AG20443 (cell line): ENCODE data around the gene SULT6B1.
"Not testable (repeated sequence)": the region's sequence is repeated elsewhere in the genome, so short reads cannot be mapped to it uniquely, and the experiment has no call there.

Experiments used
- DNase-seq: peaks from one replicate; pipeline ENCODE4 v3.0.0; 2012; ENCODE audit warnings: low spot score, mixed read lengths

Gene SULT6B1

DNA sequence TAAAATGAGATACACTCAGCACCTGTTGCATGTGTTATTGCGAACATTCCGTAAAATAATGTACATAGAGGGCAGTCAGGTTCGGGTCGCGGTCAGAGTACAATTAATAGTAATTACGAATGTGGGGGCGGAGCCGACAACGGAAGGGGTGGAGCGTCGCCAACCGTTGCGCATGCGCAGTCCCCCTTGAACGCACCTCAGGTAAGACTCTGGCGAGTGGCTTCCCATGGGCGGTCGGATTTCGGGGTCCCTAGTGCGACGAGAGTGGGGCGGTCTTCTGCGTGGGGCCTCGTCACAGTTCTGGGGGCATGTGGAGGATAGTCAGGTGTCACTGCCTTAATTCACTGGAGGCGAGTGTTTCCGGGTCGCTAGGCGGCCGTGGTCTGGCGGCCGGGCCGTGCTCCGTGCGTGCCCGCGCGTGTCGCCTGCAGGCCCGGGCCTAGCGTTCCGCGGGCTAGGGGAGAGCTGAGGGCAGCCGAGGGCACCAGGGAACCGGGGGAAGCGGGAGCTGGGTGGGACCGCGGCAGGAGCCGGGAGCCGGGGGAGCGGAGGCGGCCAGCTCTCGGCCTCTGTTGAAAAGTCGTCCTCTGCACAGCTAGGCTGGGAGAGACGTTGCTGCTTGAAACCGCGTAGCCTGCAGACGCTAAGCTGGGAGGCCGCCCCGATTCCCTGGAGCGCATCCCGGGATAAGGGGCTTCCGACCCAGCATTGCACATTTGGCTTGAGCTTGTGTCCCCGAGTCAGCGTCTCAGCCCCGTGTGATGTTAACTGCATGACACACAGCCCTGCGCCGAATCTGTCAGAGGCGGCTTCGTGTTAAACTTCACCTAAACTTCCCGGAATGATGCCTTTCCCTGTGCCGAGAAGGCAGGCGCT is 8.1 kb upstream of the SULT6B1 start, which contains the start of gene CEBPZOS:
TSS of gene CEBPZOS (plus strand) at position 177 of the 876 bp plus-strand sequence. CDS start 3,209 bp downstream, outside the sequence.
- peak; percentile 93 for DNase-seq

- DNase-seq = not testable (repeated sequence)
Observed at GRCh38 chr2:37195862-37196319, 7.4 kb upstream of the SULT6B1 start.

- DNase-seq = no peak
Observed at GRCh38 chr2:37192551-37192950, 4.1 kb upstream of the SULT6B1 start.

- DNase-seq = no peak
Observed at GRCh38 chr2:37191747-37192146, 3.3 kb upstream of the SULT6B1 start.

DNA sequence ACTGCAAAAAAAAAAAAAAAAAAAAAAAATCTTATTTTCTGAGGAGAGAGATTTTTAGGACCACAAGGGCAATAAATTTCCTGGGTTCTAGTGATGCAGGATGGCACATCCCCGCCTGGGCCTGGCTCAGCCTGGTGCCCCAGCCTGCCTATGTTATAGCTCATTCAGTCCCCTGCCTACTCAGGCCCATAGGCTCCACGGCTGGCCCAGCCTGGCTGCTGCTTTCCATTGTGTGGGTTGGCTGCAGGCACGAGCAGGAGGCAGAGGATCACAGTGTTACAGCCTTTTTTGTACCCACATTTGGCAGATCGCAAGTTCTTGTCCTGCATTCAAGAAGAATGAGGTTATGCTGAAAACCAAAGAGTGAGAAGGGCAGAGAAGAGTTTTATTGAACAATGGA is 2.8 kb upstream of the SULT6B1 start:
- no peak for DNase-seq

- no peak for DNase-seq
Observed at GRCh38 chr2:37190290-37190689, 1.8 kb upstream of the SULT6B1 start.

DNA sequence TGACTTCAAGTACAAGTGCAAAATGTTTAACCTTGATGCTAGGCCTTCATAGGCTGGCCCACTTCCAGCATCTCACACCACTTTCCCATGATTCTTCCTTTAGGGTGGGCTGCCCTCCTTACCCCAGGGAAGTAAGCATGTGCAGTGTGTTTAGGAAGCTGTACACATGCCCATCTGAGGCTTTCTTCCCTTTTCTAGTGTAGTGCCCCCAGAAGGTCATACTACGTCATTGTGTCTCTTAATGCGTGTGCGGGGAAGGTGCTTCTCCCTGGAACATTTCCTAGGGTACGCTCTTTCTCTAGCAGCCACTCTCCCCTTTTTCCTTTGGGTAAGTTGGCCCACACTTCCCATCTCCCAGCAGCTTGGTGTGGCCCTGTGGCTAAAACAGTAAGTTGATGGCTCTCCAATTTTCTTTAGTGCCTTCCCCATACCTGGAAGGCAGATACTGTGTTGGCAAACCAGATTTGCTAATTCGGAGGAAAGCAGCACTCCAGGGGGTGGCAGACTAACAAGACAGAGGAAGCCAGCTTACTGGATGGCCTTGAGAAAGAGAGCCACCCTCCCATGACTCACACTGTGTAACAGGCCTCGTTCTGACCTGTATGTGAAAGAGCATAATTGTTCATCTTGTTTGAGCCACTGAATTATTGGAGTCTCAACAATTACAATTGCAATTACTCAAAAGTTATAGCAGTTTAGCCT is 1.1 kb upstream of the SULT6B1 start:
- DNase-seq = peak; percentile 86

GRCh38 chr2:37181726-37182684 is 6.5 kb downstream of the SULT6B1 start:
- DNase-seq = peak; percentile 12

- DNase-seq = no peak
Observed at GRCh38 chr2:37180640-37181039, 7.8 kb downstream of the SULT6B1 start.

DNA sequence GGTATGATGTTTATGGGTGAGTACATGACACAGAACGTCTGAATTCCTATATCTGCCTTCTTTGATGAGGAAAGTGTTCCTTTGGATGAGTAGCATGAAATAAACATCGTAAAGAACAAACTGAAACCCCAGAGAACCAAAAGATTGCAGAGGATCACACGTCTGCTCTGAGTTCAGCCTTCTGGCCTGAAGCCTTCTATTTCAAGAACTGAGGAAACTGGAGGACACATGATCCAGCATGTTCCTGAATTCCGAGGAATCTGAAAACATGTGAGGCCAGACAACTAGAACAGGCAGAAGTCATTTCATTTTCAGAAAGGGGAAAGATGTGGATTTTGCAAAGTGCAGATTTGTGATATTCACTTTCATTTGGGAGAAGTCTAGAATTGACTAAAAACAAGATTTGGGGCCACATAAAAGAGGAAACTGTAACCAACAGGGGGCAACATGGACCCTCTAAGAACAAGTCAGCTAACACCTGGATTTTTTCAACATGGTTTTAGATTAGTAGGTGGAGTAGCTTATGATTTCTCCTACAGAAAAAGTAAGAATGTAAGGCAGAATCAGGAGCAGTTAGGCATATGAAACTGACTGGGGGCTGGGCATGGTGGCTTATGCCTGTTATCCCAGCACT is 8.3 kb downstream of the SULT6B1 start:
- DNase-seq = peak; percentile 22

DNA sequence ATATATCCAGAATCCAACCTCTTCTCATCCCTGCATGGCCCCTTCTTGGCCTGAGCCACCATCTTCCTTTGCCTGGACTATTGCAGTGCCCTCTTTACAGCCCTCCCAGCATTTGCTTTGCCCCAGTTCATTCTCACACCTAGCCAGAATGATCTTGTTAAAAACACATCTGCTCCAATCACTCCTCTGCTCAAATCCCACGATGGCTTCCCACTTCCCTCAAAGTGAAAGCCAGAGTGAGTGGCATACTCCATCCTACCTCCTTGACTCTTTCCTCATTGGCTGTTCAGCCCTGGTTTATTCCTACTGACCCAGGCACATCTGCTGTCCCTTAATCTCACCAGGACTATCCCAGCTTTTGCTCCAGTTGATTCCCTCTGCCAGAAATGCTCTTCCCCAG is 14.7 kb downstream of the SULT6B1 start:
- DNase-seq = no peak

- no peak for DNase-seq
Observed at GRCh38 chr2:37171624-37171950, 16.9 kb downstream of the SULT6B1 start.

GRCh38 chr2:37168217-37168981 is 20.1 kb downstream of the SULT6B1 start:
- DNase-seq = peak; percentile 73

DNA sequence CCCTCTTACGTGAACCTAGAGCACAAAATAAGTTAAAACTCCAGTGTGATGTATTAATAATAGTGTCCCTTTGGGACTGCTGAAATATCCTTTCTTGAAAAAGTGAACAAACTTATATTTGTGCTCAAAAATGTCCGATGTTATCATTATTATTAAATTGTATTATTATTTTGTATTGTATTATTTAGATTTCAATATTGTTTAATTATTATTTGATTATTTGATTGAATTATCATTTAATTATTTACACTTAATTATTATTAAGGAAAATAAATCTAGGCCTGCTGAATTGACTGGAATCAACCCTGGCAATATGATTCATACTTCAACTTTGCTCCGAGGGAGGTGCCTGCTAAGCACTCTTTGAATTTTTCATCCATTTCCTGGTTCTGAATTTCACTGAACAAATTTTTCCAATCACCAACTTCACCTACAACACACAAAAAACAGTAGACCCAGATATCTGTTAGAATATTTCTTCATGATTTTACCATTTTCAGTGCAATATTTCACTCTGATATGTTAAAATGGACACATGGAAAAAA is 20.8 kb downstream of the SULT6B1 start:
- peak; percentile 13 for DNase-seq

DNA sequence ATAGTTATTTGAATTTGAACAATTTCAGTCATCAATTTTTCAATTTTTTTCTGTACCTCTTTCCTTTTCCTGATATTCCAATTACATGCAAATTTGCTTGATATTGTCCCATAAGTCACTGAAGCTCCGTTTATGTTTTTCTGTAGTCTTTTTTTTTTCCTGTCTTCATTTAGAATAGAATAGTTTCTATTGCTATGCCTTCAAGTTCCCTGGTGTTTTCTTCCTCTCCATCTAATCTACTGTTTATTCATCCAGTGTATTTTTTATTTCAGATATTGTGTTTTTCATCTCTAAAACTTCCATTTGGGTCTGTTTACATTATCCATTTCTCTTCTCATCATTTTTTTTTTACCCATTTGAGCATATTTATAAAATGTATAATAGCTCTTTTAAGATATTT is 23.7 kb downstream of the SULT6B1 start:
- no peak for DNase-seq

GRCh38 chr2:37156857-37157714 is 31.4 kb downstream of the SULT6B1 start, which contains the start of gene EIF2AK2:
Gene EIF2AK2, minus strand, starts transcription at chr2:37156980. Its CDS starts 9,174 bp downstream, at chr2:37147806.
- peak; percentile 99 for DNase-seq

DNA sequence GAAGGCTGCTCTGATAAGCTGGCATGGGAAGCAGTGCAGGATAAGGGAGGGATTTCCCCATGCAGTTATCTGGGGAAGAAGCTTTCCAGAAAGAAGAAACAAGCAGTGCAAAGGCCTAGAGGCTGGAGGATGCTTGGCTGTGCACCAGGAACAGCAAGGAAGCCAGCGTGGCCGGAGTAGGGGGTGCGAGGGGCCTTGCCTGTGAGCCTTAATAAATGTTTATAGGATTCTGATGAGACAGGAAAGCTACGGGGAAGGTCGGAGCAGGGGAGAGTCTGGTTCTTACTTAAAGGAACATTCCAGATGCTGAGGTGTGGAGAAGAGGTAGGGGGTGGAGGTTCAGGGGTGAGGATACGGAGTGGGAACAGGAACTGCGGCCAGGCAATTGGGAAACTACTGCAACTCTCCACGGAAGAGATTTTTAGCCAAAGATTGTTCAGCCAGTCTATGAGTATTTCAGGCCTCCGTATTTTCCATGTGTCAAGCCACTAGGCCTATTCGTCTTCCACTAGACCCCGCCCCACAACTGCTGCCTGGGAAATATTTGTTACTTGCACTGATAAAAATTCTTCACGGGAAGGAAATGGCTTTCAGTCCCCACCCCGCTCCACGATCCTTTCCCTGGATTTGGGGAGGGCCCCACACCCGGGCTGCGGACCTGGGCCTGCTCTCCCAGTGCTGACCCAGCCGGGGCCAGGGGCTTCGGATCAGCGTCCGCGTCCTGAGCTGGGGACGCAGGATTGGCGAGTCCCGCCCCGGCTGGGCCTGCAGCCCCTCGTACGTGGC is 32.2 kb downstream of the SULT6B1 start:
- peak; percentile 72 for DNase-seq

- no peak for DNase-seq
Observed at GRCh38 chr2:37154785-37155184, 33.7 kb downstream of the SULT6B1 start.

- no peak for DNase-seq
Observed at GRCh38 chr2:37153224-37153623, 35.2 kb downstream of the SULT6B1 start.
